ENCODE data around the gene MADD. TPM values are rescaled to one million over a fixed set of nuclear protein-coding genes. Genes with fewer than 3 reads are reported as not detected.

Gene MADD
- total and polyA plus RNA-seq, 2 experiments from 2014 or later = 13.4 to 43.8 TPM

DNA sequence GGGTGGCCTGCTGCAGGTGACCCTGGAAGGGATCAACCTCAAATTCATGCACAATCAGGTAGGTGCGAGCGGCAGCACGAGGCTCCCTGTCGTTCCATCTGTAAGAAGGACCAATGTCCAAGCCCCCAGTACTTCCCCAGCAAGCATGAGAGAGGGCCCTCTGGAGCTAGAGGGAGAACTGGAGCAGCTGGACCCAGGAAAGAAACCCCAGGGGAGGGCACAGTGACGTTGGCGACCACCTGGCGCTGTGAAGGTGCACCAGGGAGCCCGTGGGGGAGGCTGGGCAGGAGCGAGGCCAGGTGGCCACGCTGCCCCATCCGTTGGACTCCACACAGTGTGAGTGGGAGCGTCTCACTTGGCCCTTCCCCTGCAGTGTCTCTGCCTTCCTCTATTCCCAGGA, 54.6 kb downstream of the MADD start (continued):
- TF ChIP-seq, protein P1, sequence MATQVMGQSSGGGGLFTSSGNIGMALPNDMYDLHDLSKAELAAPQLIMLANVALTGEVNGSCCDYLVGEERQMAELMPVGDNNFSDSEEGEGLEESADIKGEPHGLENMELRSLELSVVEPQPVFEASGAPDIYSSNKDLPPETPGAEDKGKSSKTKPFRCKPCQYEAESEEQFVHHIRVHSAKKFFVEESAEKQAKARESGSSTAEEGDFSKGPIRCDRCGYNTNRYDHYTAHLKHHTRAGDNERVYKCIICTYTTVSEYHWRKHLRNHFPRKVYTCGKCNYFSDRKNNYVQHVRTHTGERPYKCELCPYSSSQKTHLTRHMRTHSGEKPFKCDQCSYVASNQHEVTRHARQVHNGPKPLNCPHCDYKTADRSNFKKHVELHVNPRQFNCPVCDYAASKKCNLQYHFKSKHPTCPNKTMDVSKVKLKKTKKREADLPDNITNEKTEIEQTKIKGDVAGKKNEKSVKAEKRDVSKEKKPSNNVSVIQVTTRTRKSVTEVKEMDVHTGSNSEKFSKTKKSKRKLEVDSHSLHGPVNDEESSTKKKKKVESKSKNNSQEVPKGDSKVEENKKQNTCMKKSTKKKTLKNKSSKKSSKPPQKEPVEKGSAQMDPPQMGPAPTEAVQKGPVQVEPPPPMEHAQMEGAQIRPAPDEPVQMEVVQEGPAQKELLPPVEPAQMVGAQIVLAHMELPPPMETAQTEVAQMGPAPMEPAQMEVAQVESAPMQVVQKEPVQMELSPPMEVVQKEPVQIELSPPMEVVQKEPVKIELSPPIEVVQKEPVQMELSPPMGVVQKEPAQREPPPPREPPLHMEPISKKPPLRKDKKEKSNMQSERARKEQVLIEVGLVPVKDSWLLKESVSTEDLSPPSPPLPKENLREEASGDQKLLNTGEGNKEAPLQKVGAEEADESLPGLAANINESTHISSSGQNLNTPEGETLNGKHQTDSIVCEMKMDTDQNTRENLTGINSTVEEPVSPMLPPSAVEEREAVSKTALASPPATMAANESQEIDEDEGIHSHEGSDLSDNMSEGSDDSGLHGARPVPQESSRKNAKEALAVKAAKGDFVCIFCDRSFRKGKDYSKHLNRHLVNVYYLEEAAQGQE (IDR thresholded peaks at IDR 0.05; ENCODE audit: unreplicated experiment) = no peak
- TF ChIP-seq EZH2phosphoT487 (IDR thresholded peaks at IDR 0.05; ENCODE audit: unreplicated experiment) = no peak
- no peak for TF ChIP-seq POLR2AphosphoS5 (IDR thresholded peaks at IDR 0.05; ENCODE audit: low read depth)
- TF ChIP-seq, protein P2, sequence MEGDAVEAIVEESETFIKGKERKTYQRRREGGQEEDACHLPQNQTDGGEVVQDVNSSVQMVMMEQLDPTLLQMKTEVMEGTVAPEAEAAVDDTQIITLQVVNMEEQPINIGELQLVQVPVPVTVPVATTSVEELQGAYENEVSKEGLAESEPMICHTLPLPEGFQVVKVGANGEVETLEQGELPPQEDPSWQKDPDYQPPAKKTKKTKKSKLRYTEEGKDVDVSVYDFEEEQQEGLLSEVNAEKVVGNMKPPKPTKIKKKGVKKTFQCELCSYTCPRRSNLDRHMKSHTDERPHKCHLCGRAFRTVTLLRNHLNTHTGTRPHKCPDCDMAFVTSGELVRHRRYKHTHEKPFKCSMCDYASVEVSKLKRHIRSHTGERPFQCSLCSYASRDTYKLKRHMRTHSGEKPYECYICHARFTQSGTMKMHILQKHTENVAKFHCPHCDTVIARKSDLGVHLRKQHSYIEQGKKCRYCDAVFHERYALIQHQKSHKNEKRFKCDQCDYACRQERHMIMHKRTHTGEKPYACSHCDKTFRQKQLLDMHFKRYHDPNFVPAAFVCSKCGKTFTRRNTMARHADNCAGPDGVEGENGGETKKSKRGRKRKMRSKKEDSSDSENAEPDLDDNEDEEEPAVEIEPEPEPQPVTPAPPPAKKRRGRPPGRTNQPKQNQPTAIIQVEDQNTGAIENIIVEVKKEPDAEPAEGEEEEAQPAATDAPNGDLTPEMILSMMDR (conservative IDR thresholded peaks at IDR 0.05; ENCODE audit: low read depth in 2 of 2) = no peak
- no peak for TF ChIP-seq EZH2 (IDR thresholded peaks at IDR 0.05; ENCODE audit: low read depth, unreplicated experiment)

DNA sequence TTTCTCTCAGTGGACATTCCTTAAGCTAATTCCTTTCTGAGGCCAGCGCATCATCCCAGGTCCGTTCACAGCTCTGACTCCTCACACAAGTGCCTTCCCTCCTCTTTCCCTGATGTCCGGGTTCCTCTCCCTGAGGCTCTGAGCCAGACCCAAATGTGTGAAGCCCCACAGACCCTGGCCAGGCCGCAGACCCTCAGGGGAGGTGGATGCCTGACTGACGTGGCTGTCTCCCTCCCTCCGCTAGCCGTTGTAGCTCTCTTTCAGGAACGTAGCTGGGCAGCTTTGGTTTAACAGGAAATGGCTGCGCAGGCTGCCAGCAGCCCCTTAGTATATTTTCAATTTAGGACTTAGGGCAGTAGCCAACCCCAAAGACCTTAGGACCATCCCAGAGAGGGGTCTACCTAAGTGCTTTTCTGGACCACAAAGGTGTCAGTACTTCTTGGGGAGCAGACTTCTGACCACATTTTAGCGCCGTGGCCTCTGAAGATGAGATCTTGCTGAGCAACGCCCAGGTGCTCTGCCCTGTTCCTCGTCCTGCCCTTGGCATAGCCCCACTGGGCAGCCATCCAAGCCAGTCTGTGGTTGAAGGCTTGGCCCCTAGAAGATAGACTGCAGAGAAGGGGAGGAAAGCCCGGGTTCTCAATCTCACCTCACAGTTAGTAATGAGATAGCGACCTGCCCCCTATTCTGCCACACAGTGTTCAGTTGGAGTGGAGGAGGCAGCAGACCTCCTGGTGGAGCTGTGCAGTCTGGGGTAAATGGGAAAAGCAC, 55.5 kb downstream of the MADD start:
- Histone ChIP-seq H2AFZ (no peak overlapping the region), H3K36me3 (ENCODE audit: insufficient read depth) (peaks cover 5% of the 10 kb centered on the region; the same call in 1 of the 2 replicates), H3K4me3 (no peak overlapping the region), H3K9me2 (ENCODE audit: insufficient read depth) (no peaks in the 10 kb centered on the region), H3K27ac (ENCODE audit: low read depth) (no peak overlapping the region), H3K27me3 (ENCODE audit: insufficient read depth) (no peaks in the 10 kb centered on the region), H4K20me1 (replicated peaks; ENCODE audit: insufficient read depth) (no peaks in the 10 kb centered on the region; the same call in 1 of the 2 replicates), H3K79me2 (replicated peaks; ENCODE audit: insufficient read depth) (no peaks in the 10 kb centered on the region), H3F3A (replicated peaks; ENCODE audit: low read depth) (no peaks in the 10 kb centered on the region), H3K4me1 (ENCODE audit: insufficient read depth) (no peaks in the 10 kb centered on the region), H3K4me2 (no peak overlapping the region)
- DNase-seq (ENCODE audit: low spot score) (no peak), ATAC-seq (no peak)
- Mint-ChIP-seq H3K4me1 (no peaks in the 10 kb centered on the region), H3K4me3 (no peak overlapping the region), H3K9me3 (no peaks in the 10 kb centered on the region), H3K27ac (no peak overlapping the region), H3K27me3 (ENCODE audit: insufficient read depth, low read depth, poor library complexity) (peaks cover 9% of the 10 kb centered on the region), H3K36me3 (ENCODE audit: low read depth) (peaks cover 31% of the 10 kb centered on the region)
- TF ChIP-seq NANOG (IDR thresholded peaks at IDR 0.05; ENCODE audit: borderline replicate concordance) = no peak
- TF ChIP-seq, protein P3, sequence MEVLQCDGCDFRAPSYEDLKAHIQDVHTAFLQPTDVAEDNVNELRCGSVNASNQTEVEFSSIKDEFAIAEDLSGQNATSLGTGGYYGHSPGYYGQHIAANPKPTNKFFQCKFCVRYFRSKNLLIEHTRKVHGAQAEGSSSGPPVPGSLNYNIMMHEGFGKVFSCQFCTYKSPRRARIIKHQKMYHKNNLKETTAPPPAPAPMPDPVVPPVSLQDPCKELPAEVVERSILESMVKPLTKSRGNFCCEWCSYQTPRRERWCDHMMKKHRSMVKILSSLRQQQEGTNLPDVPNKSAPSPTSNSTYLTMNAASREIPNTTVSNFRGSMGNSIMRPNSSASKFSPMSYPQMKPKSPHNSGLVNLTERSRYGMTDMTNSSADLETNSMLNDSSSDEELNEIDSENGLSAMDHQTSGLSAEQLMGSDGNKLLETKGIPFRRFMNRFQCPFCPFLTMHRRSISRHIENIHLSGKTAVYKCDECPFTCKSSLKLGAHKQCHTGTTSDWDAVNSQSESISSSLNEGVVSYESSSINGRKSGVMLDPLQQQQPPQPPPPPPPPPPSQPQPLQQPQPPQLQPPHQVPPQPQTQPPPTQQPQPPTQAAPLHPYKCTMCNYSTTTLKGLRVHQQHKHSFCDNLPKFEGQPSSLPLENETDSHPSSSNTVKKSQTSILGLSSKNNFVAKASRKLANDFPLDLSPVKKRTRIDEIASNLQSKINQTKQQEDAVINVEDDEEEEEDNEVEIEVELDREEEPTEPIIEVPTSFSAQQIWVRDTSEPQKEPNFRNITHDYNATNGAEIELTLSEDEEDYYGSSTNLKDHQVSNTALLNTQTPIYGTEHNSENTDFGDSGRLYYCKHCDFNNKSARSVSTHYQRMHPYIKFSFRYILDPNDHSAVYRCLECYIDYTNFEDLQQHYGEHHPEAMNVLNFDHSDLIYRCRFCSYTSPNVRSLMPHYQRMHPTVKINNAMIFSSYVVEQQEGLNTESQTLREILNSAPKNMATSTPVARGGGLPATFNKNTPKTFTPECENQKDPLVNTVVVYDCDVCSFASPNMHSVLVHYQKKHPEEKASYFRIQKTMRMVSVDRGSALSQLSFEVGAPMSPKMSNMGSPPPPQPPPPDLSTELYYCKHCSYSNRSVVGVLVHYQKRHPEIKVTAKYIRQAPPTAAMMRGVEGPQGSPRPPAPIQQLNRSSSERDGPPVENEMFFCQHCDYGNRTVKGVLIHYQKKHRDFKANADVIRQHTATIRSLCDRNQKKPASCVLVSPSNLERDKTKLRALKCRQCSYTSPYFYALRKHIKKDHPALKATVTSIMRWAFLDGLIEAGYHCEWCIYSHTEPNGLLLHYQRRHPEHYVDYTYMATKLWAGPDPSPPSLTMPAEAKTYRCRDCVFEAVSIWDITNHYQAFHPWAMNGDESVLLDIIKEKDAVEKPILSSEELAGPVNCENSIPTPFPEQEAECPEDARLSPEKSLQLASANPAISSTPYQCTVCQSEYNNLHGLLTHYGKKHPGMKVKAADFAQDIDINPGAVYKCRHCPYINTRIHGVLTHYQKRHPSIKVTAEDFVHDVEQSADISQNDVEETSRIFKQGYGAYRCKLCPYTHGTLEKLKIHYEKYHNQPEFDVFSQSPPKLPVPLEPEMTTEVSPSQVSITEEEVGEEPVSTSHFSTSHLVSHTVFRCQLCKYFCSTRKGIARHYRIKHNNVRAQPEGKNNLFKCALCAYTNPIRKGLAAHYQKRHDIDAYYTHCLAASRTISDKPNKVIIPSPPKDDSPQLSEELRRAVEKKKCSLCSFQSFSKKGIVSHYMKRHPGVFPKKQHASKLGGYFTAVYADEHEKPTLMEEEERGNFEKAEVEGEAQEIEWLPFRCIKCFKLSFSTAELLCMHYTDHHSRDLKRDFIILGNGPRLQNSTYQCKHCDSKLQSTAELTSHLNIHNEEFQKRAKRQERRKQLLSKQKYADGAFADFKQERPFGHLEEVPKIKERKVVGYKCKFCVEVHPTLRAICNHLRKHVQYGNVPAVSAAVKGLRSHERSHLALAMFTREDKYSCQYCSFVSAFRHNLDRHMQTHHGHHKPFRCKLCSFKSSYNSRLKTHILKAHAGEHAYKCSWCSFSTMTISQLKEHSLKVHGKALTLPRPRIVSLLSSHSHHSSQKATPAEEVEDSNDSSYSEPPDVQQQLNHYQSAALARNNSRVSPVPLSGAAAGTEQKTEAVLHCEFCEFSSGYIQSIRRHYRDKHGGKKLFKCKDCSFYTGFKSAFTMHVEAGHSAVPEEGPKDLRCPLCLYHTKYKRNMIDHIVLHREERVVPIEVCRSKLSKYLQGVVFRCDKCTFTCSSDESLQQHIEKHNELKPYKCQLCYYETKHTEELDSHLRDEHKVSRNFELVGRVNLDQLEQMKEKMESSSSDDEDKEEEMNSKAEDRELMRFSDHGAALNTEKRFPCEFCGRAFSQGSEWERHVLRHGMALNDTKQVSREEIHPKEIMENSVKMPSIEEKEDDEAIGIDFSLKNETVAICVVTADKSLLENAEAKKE (CRISPR knock-in tag; IDR thresholded peaks at IDR 0.05) = no peak
- no peak for TF ChIP-seq ZNF114 (CRISPR knock-in tag; IDR thresholded peaks at IDR 0.05)
- TF ChIP-seq, protein P4, sequence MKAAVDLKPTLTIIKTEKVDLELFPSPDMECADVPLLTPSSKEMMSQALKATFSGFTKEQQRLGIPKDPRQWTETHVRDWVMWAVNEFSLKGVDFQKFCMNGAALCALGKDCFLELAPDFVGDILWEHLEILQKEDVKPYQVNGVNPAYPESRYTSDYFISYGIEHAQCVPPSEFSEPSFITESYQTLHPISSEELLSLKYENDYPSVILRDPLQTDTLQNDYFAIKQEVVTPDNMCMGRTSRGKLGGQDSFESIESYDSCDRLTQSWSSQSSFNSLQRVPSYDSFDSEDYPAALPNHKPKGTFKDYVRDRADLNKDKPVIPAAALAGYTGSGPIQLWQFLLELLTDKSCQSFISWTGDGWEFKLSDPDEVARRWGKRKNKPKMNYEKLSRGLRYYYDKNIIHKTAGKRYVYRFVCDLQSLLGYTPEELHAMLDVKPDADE (IDR thresholded peaks at IDR 0.05) = no peak
- TF ChIP-seq EZH2 (IDR thresholded peaks at IDR 0.05; ENCODE audit: low read depth, unreplicated experiment) = no peak
- TF ChIP-seq CREB1 (CRISPR knock-in tag; IDR thresholded peaks at IDR 0.05; ENCODE audit: low read depth) = no peak
- TF ChIP-seq EZH2phosphoT487 (IDR thresholded peaks at IDR 0.05; ENCODE audit: unreplicated experiment) = no peak
- TF ChIP-seq POLR2AphosphoS5 (IDR thresholded peaks at IDR 0.05; ENCODE audit: low read depth) = no peak
- no peak for TF ChIP-seq ZNF331 (CRISPR knock-in tag; IDR thresholded peaks at IDR 0.05; ENCODE audit: low read depth)

All from GM23338 (cell line).